ENCODE data around the gene PCYT1A.
"Not testable (repeated sequence)": the region's sequence is repeated elsewhere in the genome, so short reads cannot be mapped to it uniquely, and the experiment has no call there.

PCYT1A gene

DNA sequence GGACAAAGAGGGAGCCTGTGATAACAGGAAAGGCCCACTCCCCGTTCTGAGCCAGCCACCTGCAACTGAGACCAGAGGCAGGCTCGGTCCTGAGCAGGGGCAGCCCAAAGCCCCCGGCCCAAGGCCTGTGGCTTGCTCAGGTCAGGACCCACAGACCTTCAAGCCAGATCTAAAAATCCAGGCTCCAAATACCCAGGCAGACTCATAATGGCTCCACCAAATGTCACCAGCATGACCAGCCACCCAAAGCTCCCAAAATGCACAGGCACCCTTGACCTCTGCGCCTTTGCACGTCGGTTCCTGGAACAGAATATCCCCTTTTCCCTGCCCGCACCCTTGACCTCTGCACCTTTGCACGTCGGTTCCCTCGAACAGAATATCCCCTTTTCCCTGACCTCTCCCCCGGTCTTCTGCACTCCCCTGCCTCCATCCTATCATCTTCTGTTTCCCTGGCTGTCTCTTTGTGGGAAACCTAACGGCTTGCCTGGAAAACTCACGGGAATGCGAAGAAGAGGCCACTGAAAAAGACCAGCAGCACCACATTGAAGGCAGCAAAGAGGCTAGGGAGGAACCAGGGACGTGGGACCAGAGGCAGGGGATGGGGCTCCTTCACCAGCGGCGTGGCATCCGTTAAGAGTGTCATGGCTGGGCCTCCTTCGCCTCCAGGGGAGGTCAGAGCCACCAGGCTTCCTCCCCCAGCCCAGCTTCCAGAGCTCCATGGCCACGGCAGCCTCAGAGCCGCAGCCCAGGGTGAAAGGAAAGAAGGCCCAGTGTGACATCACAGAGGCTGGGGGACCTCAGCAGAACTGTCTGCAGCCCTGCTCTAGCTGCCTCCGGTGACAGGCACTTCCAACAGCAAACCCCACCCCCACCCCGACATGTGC is 76.6 kb downstream of the PCYT1A start, which contains the start of gene ZDHHC19:
Gene ZDHHC19, minus strand, starts transcription at position 728 of the 884 bp plus-strand sequence. Its CDS starts 85 bp downstream, at position 643.
- no peak for DNase-seq

DNA sequence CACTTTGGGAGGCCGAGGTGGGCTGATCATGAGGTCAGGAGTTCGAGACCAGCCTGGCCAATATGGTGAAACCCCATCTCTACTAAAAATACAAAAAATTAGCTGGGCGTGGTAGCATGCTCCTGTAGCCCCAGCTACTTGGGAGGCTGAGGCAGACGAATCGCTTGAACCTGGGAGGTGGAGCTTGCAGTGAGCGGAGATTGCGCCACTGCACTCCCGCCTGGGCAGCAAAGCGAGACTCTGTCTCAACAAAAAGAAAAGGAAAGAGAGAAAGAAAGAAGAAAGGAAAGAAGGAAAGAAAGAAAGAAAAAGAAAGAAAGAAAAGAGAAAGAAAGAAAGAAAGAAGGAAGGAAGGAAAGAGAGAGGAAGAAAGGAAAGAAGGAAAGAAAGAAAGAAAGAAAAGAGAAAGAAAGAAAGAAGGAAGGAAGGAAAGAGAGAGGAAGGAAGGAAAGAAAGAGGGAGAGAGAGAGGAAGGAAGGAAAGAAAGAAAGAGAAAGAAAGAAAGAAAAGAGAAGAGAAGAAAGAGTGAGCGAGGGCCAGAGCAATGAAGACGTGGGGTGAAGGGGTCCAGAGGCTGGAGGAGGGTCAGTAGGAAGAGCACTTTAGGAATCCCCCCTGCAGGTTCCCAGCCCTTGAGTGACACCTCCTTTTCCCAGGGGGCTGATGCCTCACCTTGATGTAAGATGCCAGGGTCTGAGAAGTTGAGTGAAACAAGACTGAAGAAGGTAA is 77.4 kb downstream of the PCYT1A start:
- DNase-seq = not testable (repeated sequence)

- DNase-seq = no peak
These were observed 78.4 kb downstream of the PCYT1A start for GRCh38 chr3:196208942-196209695.

- peak; percentile 78 for DNase-seq
These were observed 79.5 kb downstream of the PCYT1A start for GRCh38 chr3:196207833-196208607.

GRCh38 chr3:196207159-196207832 is 80.2 kb downstream of the PCYT1A start:
- no peak for DNase-seq

DNA sequence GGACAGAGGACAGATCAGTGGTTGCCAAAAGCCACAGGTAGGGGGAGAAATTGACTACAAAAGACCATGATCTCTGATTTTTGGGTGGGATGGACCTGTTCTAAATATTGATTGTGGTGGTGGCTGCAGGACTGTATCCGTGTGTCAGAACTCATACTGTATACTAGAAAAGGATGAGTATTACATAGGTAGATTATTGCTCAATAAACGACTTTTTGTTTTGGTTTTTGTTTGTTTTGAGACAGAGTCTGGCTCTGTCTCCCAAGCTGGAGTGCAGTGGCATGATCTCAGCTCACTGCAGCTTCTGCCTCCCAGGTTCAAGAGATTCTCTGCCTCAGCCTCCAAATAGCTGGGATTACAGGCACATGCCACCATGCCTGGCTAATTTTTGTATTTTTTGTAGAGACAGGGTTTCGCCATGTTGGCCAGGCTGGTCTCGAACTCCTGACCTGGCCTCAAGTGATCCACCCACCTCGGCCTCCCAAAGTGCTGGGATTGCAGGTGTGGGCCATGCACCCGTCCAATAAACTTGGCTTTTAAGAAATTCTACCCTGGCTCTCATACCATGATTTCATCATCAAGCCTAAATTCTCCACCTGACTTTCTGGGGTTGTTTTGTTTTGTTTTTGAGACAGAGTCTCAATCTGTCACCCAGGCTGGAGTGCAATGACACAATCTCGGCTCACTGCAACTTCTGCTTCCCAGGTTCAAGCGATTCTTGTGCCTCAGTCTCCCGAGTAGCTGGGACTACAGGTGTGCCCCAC is 81.9 kb downstream of the PCYT1A start:
- not testable (repeated sequence) for DNase-seq

DNA sequence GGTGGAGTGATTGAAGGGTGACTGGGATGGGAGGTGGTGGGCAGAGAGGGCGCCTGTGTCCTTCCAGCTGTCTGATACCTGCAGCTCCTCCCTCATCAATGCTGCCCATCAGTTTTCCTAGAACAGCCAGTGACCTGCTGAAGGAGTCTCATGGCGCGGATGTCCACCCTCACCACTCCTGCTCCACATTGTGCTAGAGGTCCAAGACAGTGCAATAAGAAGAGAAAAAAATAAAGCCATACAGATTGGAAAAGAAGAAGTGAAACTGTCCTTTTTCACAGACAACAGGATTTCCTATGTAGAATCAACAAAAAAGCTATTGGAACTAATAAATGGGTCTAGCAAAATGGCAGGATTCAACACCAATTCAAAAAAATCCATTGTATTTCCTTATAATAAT is 83.7 kb downstream of the PCYT1A start:
- DNase-seq = no peak

- no peak for DNase-seq
These were observed 85.0 kb downstream of the PCYT1A start for GRCh38 chr3:196202516-196202970.

- no peak for DNase-seq
These were observed 88.5 kb downstream of the PCYT1A start for GRCh38 chr3:196198771-196199753.

- no peak for DNase-seq
These were observed 89.3 kb downstream of the PCYT1A start for GRCh38 chr3:196198081-196198675.

GRCh38 chr3:196197524-196197923 is 90.0 kb downstream of the PCYT1A start:
- DNase-seq = no peak

GRCh38 chr3:196195664-196196265 is 91.8 kb downstream of the PCYT1A start:
- no peak for DNase-seq

GRCh38 chr3:196194542-196194915 is 93.0 kb downstream of the PCYT1A start:
- DNase-seq = no peak

- no peak for DNase-seq
These were observed 93.6 kb downstream of the PCYT1A start for GRCh38 chr3:196193736-196194541.

DNA sequence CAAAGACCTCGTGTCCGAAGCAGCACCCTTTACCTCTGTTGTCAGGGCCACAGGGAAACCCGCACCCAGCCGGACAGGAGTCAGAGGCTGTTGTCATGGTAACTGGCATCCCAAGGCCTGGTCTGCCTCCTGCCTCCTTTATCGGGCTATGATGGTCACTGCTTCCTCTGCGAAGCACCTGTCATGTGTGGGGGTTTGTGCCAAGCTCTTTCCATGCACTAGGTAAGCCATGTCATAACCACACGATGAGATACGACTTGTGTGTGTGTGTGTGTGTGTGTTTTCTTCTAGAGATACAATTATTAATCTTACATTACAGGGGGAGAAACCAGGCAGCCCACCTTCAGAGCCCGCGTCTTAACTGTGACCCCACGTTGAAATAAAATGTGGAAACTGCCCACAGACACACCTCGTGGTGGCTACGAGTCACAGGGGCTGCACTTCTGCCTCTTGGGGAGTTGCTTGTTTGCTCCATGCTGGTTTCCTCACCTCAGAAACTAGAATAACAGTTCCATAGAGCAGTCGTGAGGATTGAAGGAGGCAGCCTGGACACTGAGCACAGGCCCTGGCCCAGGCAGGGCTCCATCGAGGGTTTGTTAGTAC is 94.3 kb downstream of the PCYT1A start:
- DNase-seq = no peak

DNA sequence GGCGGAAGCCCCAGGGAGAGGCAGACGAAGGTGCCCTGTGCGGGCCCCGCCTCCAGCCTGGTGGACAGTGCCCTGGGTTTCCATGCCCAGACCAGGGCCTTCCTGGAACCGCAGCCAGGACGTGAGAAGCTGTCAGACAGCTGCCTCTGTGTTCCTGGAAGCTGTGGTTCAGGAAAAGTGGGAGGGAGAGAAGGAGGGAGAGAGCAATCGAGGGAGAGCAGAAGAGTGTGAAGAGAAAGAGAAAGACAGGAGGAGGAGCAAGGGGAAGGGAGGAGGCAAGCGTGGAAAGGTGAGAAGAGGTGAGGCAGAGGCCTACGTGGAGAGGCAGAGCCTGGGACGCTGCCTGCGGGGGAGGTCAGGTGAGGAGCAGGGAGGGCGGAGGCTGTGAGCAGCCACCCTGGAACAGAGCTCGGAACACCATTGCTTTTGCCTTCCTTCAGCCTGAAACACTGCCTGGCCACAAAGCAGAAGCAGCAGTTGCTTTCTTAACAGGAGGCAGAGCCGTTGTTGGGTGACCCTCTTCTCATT is 94.9 kb downstream of the PCYT1A start:
- DNase-seq = no peak

DNA sequence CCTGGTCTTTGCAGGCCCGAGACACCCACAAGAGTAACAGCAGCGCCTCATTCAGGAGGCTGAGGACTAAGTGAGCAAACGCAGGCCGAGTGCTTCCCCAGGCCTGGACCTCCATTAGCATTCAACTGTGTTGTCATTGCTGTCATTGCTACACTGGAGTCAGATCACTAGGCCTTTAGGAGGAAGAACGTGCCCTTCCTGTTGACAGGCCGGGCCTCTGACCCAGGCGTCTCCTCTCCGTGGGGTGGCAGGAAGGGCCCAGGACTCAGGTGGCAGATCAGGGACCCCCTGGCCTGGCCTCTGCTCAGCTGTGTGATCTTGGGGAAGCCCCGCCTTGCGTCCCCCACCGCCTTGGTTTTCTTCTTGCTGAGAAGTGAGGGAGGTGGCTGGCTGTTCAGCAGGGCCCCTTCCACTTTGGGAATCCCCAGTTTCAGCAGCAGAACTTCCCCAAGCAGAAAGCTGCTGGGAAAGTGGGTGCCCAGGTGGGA is 95.4 kb downstream of the PCYT1A start:
- peak; percentile 71 for DNase-seq

Measured in activated CD4-positive, alpha-beta T cell treated with anti-CD3 and anti-CD28 coated beads, Interleukin-2, Interleukin-6, amounts not matched to agents 100 ng/mL and 50 ng/mL, durations not matched to agents 16 hours and 8 hours (primary cell).